Small intestine (tissue), 7 donors: ENCODE data around the gene VWF. TPM values are rescaled to one million over a fixed set of nuclear protein-coding genes. Genes with fewer than 3 reads are reported as not detected.

Source experiments
- DNase-seq, 2 donors: peaks; one replicate each; pipeline versions ENCODE4 v3.0.0 to v3.0.0-alpha.2; 2013
- FAIRE-seq: peaks from 2 replicates; lab custom pipeline; 2012; peaks lifted over from hg19 to GRCh38; lab: Jason Lieb, UNC
- H3K27ac ChIP-seq, 3 donors: one replicate each; pipeline ENCODE4 v1.5.1; 2013; ENCODE audit warnings: low read length in 2 of 3, mild to moderate bottlenecking in 2 of 3, control low read depth in 1 of 3, inconsistent platforms in 1 of 3, low read depth in 1 of 3, moderate library complexity in 1 of 3
- H3K27me3 ChIP-seq, 3 donors: one replicate each; pipeline ENCODE4 v1.6.1; 2013; ENCODE audit warnings: low read length in 3 of 3, inconsistent platforms in 1 of 3; ENCODE audit not compliant: control insufficient read depth in 3 of 3, insufficient read depth in 3 of 3
- H3K36me3 ChIP-seq, 3 donors: one replicate each; pipeline ENCODE4 v1.6.1; 2013; ENCODE audit warnings: low read length in 3 of 3, inconsistent platforms in 1 of 3, low read depth in 1 of 3, mild to moderate bottlenecking in 1 of 3, moderate library complexity in 1 of 3; ENCODE audit not compliant: control insufficient read depth in 3 of 3, insufficient read depth in 2 of 3
- H3K4me1 ChIP-seq, 3 donors: one replicate each; pipeline ENCODE4 v1.6.1; 2013; ENCODE audit warnings: low read length in 2 of 3, inconsistent platforms in 1 of 3, low read depth in 1 of 3, mild to moderate bottlenecking in 1 of 3, moderate library complexity in 1 of 3; ENCODE audit not compliant: control insufficient read depth in 3 of 3, insufficient read depth in 2 of 3
- H3K4me3 ChIP-seq, 3 donors: one replicate each; pipeline ENCODE4 v1.5.1; 2013; ENCODE audit warnings: low read length in 3 of 3, control low read depth in 1 of 3, inconsistent platforms in 1 of 3, low read depth in 1 of 3, mild to moderate bottlenecking in 1 of 3, moderate library complexity in 1 of 3
- H3K9me3 ChIP-seq, 2 donors: one replicate each; pipeline ENCODE4 v1.6.1; 2013; ENCODE audit warnings: low read depth in 1 of 2, low read length in 1 of 2; ENCODE audit not compliant: control insufficient read depth in 2 of 2, insufficient read depth in 1 of 2
- WGBS, 3 donors: extraction: QIAGEN DNeasy Blood & Tissue Kit; methylation state at CpG; one replicate each; pipeline ENCODE4 v1.1.7; 2013; 5-methylcytosine and 5-hydroxymethylcytosine counted together
- polyA plus RNA-seq, 4 donors: library from polyadenylated mRNA; stranded (reverse) in 3 of 4; unstranded in 1 of 4; fragments of 200-250 nt in 3 of 4; fragments of 120-200 nt in 1 of 4; gene quantifications; one replicate each; pipeline versions ENCODE4 v1.2.1 to v1.2.3, GENCODE V29; 2013
- donor health status: healthy with polysubstance abuse.
- donor health status: control.
- donor health status: control.
- donor health status: Bipolar disorder and iron deficiency.
- donor health status: healthy.

VWF gene
- polyA plus RNA-seq, 4 donors = 2.2 to 82.9 (median 6.1) TPM

DNA sequence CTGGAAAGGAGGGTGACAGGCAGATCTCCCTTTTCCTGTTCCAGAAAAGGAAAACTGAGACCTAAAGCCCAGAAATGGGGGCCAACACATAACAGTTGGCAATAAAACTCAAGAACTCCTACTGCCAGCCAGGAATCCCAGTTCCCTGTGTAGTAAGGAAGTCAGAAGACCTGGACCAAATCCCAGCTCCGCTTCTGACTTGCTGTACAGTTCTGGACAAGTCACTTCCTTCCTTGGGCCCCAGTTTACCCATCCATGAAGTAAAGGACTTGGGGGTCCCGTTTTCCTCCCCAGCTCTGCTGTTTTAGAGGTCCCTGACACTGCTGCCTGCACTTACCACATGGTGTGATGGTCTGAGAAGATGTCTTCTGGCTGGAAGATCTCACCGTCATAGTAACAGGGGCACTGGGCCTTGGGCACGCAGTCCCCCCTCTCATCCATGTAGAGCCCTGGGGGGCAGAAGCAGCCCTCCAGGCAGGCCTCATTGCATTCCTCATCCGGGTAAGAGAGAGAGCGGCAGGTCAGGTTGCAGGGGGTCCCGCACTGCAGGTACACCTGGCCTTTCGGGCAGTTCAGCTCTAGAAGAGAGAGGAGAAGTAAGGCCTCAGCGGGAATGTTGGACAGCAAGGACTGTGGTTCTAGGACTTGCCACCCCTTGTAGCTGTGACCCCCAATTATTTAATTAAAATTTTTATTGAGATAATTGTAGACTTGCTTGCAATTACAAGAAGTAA is 72.1 kb downstream of the VWF start:
- FAIRE-seq = no peak
- WGBS, 3 donors = 86 to 91% (median 89%) methylated on average over 9 of the region's 9 CpGs
- peaks cover 0 to 6% (median 0%) of the 10 kb centered on the region in 3 donors for H3K27me3 ChIP-seq

DNA sequence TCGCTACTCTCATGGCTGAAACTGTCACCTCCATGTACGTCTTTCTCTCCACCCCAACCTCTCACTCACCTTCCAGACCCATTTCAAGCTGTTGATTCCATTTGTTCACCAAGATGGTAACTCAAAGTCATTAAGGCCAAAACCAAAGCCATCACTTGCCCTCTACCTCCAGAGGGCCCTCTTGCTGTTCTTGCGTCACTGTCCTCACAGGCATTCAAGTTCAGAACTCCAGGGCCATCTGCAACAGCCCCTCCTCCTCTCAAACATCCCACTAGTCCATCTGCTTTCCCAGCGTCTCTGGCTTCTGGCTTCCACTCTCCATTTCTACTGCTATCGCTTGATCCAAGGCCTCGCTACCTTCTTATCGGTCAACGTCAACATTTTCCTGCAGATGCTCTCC is 74.5 kb downstream of the VWF start:
- no peak overlapping the region for H3K4me3 ChIP-seq
- peaks cover 0 to 2% (median 0%) of the 10 kb centered on the region in 3 donors for H3K27me3 ChIP-seq
- H3K4me1 ChIP-seq = peaks cover 0 to 6% (median 0%) of the 10 kb centered on the region in 3 donors
- WGBS, 3 donors = 88 to 93% (median 90%) methylated on average over 8 of the region's 8 CpGs
- no peaks in the 10 kb centered on the region for H3K36me3 ChIP-seq
- no peak overlapping the region for H3K27ac ChIP-seq
- DNase-seq = no peak
- FAIRE-seq = no peak
- H3K9me3 ChIP-seq = no peaks in the 10 kb centered on the region

More for the DNA sequence above, 72.1 kb downstream of the VWF start:
- DNase-seq = no peak
- Histone ChIP-seq H3K9me3 (no peaks in the 10 kb centered on the region), H3K36me3 (no peaks in the 10 kb centered on the region), H3K27ac (no peak overlapping the region), H3K4me1 (peaks cover 0 to 11% (median 2%) of the 10 kb centered on the region in 3 donors), H3K4me3 (no peak overlapping the region)

DNA sequence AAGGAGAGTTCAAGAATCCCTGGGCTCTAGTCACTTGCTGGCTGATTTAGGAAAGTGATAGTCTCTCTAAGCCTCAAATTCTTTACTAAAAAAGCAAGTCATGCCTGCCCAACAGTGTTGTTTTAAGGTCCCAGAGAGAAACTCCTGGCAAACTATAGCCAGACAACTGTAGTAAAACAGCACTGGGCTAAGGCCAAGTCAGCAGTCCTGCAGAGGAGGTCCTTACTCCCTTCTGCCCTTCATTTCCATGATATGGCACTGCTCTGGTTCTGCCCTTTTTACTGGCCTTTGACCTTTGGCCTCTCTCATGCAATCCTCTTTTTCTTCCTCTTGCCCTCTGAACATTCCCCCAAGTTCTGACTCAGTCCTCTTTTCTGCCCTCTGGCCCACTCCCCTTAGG is 74.9 kb downstream of the VWF start:
- H3K4me3 ChIP-seq = no peak overlapping the region
- H3K27me3 ChIP-seq = peaks cover 0 to 2% (median 0%) of the 10 kb centered on the region in 3 donors
- H3K4me1 ChIP-seq = peaks cover 0 to 6% (median 0%) of the 10 kb centered on the region in 3 donors
- H3K27ac ChIP-seq = no peak overlapping the region
- no peaks in the 10 kb centered on the region for H3K36me3 ChIP-seq
- H3K9me3 ChIP-seq = no peaks in the 10 kb centered on the region
- no peak for FAIRE-seq
- DNase-seq = peak in 1 of 2 donors; percentile 25

DNA sequence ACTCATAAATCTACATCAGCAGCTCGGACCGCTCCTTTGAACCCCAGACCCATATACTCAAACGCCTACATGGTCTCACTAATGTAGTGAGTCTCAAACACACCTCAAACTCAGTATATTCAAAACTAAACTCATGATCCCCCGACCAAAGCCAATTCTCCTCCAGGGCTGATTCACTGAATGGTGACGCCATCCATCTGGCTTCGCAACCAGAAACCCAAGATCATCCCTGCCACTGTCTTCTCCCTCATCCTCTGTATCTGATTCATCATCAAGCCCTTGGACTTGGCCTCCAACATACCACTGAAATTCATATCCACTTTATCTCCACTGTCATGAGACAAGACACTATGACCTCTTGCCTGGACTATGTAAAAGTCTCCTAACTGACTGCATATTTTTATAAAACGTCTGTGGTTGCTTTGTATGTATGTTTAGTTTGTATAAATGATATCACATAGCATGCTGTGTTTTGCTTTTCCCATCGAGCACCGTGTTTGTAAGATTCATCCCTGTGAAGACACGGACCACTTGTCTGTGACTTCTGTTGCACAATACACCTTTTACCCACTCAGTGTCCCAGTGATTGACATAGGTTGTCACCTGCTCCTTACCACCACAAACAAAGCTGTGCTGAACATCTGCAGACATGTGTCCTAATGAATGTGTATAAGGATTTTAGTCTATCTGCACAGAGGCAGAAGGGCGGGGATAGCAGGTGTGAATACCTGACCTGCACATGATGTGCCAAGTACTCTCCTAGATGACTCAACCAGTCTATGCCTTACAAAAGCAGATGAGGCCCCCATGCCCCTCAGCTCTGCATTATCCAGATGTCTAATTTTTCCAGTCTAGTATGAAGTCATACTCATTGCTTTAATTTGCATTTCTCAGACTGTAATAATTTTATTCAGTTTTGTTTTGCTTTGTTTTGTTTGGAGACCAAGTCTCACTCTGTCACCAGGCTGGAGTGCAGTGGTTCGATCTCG is 76.9 kb downstream of the VWF start:
- no peaks in the 10 kb centered on the region for H3K27me3 ChIP-seq
- H3K4me1 ChIP-seq = peaks cover 0 to 3% (median 0%) of the 10 kb centered on the region in 3 donors
- no peaks in the 10 kb centered on the region for H3K9me3 ChIP-seq
- WGBS, 3 donors = 62 to 73% (median 65%) methylated on average over 13 of the region's 13 CpGs
- no peak overlapping the region for H3K4me3 ChIP-seq
- no peak for DNase-seq
- no peak overlapping the region for H3K27ac ChIP-seq
- FAIRE-seq = no peak
- no peaks in the 10 kb centered on the region for H3K36me3 ChIP-seq

DNA sequence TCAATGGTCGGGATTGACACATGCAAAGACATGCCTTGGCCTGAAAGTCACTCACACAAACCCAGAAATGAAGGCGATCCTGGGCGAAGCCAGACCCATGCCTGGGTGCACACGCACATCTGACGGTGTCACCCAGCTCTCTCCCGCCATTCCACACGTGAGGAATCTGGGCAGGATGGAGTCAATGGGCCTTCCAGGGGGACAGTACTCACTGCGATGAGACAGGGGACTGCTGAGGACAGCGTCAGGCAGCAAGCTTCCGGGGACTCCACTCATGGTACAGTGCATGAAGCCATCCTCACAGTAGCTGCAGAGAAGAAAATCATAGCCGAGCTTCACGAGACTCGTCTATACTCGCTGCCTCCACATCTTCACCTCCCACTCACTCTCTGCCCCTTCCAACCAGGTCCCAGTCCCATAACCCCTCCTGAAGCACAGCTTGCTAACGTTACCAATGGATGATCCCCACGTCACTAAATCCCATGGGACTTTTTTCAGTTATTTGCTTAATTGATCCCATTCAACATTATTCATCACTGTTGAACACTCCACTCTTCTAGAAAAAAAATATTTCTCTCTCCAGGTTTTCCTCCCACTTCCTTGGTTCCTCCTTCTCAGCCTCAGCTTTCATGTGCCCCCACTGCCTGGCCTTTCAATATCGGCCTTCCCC is 77.8 kb downstream of the VWF start:
- Histone ChIP-seq H3K9me3 (no peaks in the 10 kb centered on the region), H3K27me3 (peaks cover 0 to 2% (median 2%) of the 10 kb centered on the region in 3 donors), H3K36me3 (no peaks in the 10 kb centered on the region), H3K4me1 (peaks cover 0 to 3% (median 0%) of the 10 kb centered on the region in 3 donors), H3K27ac (no peak overlapping the region), H3K4me3 (no peak overlapping the region)
- DNase-seq = no peak
- no peak for FAIRE-seq
- WGBS, 3 donors = 90 to 92% (median 91%) methylated on average over 16 to 17 of the region's 17 CpGs

DNA sequence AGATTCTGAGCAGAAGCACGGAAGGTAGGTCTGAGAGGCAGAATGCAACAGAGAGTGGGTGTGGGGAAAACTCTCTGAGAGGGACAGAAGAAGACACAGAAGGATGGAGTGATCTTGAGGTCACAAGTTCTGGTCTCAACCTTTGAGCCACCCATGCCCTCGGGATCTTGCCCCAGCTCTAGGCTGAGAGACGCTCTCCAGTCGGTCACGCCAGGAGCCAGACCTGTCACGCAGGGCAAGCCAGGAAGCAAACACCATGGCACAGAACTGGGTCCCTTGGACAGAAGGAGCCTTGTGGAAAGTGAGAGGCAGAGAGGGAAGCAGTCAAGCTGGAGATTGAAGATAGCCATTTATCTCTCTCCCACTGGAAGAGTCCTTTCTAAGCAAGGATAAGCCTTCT is 79.0 kb downstream of the VWF start:
- Histone ChIP-seq H3K4me1 (peaks cover 0 to 3% (median 0%) of the 10 kb centered on the region in 3 donors), H3K4me3 (no peak overlapping the region), H3K27me3 (peaks cover 0 to 2% (median 2%) of the 10 kb centered on the region in 3 donors), H3K36me3 (no peaks in the 10 kb centered on the region), H3K27ac (no peak overlapping the region), H3K9me3 (no peaks in the 10 kb centered on the region)
- DNase-seq (no peak), FAIRE-seq (no peak)
- 75 to 87% (median 81%) methylated on average over 6 of the region's 6 CpGs for WGBS, 3 donors

DNA sequence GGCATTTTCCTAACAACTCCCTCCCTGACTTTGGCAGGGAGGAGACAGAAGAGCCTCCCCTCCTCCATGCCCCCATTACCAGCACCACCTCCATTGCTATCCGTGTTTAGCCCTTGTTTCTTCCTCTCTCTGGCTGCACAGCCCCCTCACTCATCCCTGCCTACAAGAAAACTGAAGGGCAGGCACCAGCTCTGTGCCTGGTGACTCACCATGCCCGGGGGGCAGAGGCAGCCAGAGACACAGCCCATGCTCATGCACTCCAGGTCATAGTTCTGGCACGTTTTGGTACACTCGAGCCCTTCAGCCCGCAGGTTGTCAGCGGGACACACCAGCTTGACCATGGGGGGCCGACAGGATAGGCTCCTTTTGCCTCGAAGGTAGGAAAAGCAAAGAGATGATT is 80.4 kb downstream of the VWF start:
- H3K27me3 ChIP-seq = peaks cover 0 to 2% (median 2%) of the 10 kb centered on the region in 3 donors
- no peak for FAIRE-seq
- H3K36me3 ChIP-seq = no peaks in the 10 kb centered on the region
- DNase-seq = no peak
- H3K27ac ChIP-seq = no peak overlapping the region
- WGBS, 3 donors = 58 to 76% (median 70%) methylated on average over 8 of the region's 8 CpGs
- H3K4me1 ChIP-seq = peaks cover 0 to under 1% (median 0%) of the 10 kb centered on the region in 3 donors
- no peak overlapping the region for H3K4me3 ChIP-seq
- H3K9me3 ChIP-seq = no peaks in the 10 kb centered on the region

DNA sequence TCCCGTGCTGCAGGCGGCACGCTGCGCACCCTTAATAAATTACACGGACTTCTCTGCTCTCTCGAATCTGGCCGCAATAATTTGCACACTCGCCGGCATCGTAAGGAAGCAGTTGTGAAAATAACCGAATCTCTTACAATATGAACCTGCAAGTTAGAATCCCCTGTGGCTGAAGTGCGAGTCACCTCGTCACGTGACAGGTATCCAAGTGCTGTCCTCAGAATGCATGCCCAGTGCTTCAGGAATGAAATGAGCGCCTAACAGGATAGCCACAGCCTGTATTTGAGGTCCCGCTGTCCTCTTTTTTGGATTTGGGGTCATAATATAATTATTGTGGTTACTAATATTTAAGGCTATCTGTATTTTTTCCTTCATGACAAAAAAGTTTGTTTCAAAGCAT is 82.0 kb downstream of the VWF start:
- Histone ChIP-seq H3K4me1 (no peaks in the 10 kb centered on the region), H3K27ac (no peak overlapping the region), H3K4me3 (no peak overlapping the region), H3K36me3 (no peaks in the 10 kb centered on the region), H3K9me3 (no peaks in the 10 kb centered on the region), H3K27me3 (peaks cover 0 to 2% (median 2%) of the 10 kb centered on the region in 3 donors)
- DNase-seq (no peak), FAIRE-seq (no peak)
- WGBS, 3 donors = 79 to 92% (median 80%) methylated on average over 16 of the region's 16 CpGs
